ENCODE measurements around the gene RPLP2.

The RPLP2 gene

GRCh38 chr11:809287-810039, at the start of gene RPLP2:
RPLP2 (plus strand) TSS chr11:809967; CDS start chr11:810235, 268 bp downstream.
- DNase-seq: peak; percentile 97

GRCh38 chr11:760236-760635, 49.5 kb upstream of the RPLP2 start:
- no peak for DNase-seq

- DNase-seq: no peak
Measured at GRCh38 chr11:761526-762108, 48.1 kb upstream of the RPLP2 start.

GRCh38 chr11:762421-763072, 47.2 kb upstream of the RPLP2 start:
- peak; percentile 9 for DNase-seq

- DNase-seq: no peak
Measured at GRCh38 chr11:763073-763463, 46.7 kb upstream of the RPLP2 start.

GRCh38 chr11:763549-764321, 46.0 kb upstream of the RPLP2 start:
- DNase-seq: no peak

- DNase-seq: no peak
Measured at GRCh38 chr11:764322-765024, 45.3 kb upstream of the RPLP2 start.

GRCh38 chr11:765025-765801, 44.6 kb upstream of the RPLP2 start:
- peak; percentile 76 for DNase-seq

- no peak for DNase-seq
Measured at GRCh38 chr11:765802-766091, 44.0 kb upstream of the RPLP2 start.

GRCh38 chr11:766106-766935, 43.4 kb upstream of the RPLP2 start:
- DNase-seq: no peak

GRCh38 chr11:766936-767210, 42.9 kb upstream of the RPLP2 start:
- no peak for DNase-seq

- no peak for DNase-seq
Measured at GRCh38 chr11:767238-767637, 42.5 kb upstream of the RPLP2 start.

GRCh38 chr11:769887-770641, 39.7 kb upstream of the RPLP2 start:
- no peak for DNase-seq

GRCh38 chr11:770642-771616, 38.8 kb upstream of the RPLP2 start:
- DNase-seq: no peak

- DNase-seq: no peak
Measured at GRCh38 chr11:771617-772204, 38.1 kb upstream of the RPLP2 start.

- DNase-seq: no peak
Measured at GRCh38 chr11:772429-773390, 37.1 kb upstream of the RPLP2 start.

- no peak for DNase-seq
Measured at GRCh38 chr11:773425-773824, 36.3 kb upstream of the RPLP2 start.

- no peak for DNase-seq
Measured at GRCh38 chr11:773830-774229, 35.9 kb upstream of the RPLP2 start.

Data from CD4-positive, alpha-beta T cell treated with Interleukin-21 for 1 hour (primary cell).